DMS153 treated with DMSO at 0.1 percent for 48 hours (cell line): ENCODE results near the gene NKX1-2.

ENCODE experiments used
- DNase-seq: peaks from one replicate; lab custom pipeline; 2025; ENCODE audit not compliant: unreplicated experiment; lab: John Stamatoyannopoulos, UW

Gene NKX1-2

GRCh38 chr10:124476043-124476725 is 26.3 kb upstream of the NKX1-2 start:
- DNase-seq: no peak

- no peak for DNase-seq
Measured at GRCh38 chr10:124474514-124475070, 24.8 kb upstream of the NKX1-2 start.

DNA sequence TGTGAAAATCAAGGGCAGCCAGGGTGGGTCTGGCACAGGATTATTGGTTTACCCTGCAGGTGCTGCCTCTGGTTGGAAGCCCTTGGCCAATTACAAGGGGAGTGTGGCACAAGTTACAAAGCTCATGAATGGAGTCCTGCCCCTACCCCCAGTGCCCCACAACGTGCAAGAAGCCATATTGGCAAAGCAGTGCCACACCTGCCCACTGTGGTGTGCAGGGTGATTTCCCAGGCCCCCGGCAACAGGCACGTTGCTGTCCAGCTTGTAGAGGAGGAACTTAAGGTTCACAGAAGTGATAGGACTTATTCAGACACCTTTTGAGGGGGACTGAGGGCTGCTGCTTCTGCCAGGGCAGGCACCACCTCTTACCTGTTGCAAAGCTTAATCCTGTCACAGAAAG is 23.2 kb upstream of the NKX1-2 start:
- no peak for DNase-seq

GRCh38 chr10:124472071-124472470 is 22.2 kb upstream of the NKX1-2 start:
- no peak for DNase-seq

DNA sequence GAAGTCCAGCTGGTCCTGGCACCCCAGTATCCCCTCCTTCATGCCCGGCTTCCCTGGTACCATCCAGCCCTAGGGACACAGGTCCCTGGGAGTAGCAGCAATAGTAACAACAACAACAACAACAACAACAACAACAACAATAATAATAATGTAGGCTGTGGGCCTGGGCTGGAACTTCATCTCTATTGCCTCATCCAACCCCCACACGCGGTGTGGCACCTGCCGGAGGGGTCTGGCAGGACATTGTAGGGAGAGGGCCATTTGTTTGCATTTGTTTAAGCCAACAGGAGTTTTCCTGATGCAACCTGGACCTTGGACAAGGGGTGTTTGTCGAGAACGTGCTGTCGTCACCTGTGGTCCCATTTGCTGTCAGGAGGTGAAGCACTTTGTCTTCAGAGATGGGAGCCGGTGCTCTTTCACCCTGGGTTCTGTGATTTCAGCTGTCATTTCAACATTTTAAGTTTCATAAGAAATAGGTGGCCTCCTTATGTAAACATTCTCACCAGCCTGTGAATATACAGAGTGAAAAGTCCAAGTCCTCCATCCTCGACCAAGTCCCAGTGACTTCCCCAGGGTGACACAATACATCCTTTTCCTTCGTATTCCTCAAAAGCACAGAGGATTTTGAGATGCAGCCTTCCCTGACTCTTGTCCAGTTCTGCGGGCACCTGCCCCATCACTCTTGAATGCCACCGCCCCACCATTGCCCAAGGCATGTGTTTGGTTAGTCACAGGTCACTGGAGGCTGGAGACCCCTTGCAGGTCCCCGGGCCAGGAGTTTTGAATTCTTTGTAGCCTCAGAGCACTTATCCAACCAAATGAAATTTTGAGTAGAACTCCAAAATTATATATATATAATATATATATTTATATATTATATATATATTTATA is 21.0 kb upstream of the NKX1-2 start:
- DNase-seq: no peak

GRCh38 chr10:124469956-124470484 is 20.2 kb upstream of the NKX1-2 start:
- DNase-seq: no peak

- DNase-seq: no peak
Measured at GRCh38 chr10:124468624-124469023, 18.8 kb upstream of the NKX1-2 start.

DNA sequence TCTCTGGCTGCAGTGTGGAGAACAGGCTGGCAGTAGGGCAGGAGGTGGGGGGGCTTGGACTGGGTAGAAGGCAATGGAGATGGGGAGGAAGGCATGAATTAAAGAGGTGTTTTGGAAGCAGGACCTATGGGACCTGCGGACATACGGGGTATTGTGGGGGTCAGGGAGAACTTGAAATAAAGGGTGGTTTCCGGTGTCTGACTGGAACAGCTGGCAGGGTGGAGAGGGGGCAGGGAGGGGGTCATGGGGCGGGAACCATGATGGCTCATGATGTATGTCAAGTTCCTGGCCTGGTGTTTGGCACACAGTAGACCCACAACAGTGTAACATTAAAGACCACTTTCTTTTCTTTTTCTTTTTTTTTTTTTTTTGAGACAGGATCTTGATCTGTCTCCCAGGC is 17.3 kb upstream of the NKX1-2 start:
- no peak for DNase-seq

DNA sequence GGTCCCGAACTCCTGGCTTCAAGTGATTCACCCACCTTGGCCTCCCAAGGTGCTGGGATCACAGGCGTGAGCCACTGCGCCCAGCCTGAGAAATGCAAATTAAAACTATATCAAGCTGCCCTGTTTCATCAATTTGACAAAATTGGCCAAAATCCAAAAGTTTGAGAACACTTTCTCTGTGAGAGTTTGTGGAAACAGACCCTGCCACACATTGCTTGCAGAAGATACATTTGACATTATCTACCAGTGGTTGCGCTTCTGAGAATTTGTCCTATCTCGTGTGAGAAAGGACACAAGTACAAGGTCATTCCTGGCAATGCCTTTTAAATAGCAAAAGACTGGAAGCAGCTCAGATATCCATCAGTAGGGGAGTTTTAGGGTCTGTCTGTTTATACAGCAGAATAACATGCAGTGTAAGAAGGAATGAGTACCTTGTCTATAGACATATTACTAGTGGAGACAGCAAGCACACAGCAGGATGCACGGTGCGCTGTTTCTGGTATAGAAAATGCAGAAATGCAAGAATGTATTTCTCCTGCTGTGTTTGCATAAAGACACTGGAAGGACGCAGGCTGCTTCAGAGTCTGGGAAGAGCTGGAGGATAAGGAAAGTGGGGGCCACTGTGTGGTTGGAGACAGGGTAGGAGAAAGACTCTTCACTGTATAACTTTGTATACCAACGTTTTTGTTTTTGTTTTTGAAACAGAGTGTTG is 16.1 kb upstream of the NKX1-2 start:
- no peak for DNase-seq

DNA sequence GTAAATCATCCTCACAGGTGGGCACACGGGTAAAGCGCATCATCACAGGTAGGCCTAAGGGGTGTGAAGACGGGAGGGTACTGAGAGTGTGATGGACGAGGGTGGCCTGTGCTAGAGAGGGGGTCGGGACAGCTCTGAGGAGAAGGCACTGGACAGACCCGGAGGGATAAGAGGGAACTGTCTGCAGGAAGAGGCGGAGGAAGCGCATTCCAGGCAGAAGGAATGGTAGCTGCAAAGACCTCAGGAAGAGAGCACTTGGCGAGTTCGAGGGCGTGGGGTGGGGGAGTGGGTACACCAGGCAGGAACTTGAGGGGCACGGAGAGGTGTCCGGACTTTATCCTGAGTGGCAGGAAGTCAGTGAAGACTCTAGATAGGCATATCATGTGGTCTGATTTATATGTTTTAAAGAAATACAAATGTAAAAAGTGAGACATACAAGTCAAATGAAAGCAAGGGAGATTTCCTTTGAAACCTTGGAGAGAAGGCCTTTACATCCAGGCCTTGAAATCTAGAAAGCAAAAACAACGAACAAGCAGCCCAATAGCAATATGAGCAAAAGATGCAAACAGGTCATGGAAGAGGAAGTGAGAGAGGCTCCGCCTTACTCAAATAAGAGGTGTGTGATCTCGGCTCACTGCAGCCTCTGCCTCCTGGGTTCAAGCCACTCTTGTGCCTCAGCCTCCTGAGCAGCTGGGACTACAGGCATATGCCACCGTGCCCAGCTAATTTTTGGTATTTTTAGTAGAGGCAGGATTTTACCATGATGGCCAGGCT is 15.4 kb upstream of the NKX1-2 start:
- DNase-seq: no peak

- DNase-seq: no peak
Measured at GRCh38 chr10:124464028-124464965, 14.5 kb upstream of the NKX1-2 start.

DNA sequence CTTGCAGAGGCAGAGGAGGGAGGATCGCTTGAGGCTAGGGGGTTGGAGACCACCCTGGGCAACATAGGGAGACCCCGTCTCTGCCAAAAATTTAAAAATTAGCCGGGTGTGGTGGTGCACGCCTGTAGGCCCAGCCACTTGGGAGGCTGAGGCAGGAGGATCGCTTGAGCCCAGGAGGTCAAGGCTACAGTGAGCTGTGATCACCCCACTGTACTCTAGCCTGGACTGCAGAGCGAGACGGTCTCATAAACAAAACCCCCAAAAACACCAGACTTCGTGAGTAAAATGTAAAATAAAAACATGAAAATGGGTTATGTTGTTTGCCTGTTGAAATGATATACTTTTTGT is 12.5 kb upstream of the NKX1-2 start:
- DNase-seq: no peak

GRCh38 chr10:124461642-124462347 is 12.0 kb upstream of the NKX1-2 start, which contains the start of gene LHPP:
Gene LHPP, plus strand, starts transcription at chr10:124461823. Its CDS starts 40 bp downstream, at chr10:124461863.
- peak; percentile 53 for DNase-seq

GRCh38 chr10:124460144-124460543 is 10.3 kb upstream of the NKX1-2 start:
- DNase-seq: no peak

DNA sequence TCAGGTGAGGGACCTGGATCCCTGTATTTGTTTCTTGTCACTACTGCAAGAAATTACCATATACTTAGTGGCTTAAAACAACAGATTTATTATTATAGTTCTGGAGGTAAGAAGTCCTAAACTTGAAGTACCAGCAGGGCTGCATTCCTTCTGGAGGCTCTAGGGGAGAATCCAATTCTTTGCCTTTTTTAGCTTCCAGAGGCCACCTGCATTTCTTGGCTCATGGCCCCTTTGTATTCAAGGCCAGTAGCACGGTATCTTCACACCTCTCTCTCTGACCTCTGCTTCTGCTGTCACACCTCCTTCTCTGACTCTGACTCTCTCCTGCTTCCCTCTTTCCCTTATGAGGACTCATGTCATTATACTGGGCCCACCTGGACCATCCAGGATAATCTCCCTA is 9.6 kb upstream of the NKX1-2 start:
- no peak for DNase-seq

DNA sequence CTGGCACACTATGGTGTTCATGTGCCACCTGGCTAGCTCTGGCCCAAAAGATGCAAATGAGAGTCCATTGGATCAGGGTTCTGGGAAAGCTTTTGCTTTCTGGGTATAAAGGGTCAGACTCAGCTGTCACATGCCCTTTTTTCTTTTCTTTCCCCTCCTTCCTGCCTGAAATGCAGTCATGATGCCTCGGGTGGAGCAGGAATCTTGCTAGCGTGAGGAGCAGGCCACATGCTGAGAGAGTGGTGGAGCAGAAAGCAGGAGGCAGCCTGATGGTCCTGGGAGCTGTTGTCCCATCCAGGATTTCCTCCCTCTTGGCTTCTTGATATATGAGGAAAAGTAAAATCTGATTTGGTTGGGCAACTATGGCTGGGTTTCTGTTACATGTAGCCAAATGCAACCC is 9.1 kb upstream of the NKX1-2 start:
- DNase-seq: no peak

DNA sequence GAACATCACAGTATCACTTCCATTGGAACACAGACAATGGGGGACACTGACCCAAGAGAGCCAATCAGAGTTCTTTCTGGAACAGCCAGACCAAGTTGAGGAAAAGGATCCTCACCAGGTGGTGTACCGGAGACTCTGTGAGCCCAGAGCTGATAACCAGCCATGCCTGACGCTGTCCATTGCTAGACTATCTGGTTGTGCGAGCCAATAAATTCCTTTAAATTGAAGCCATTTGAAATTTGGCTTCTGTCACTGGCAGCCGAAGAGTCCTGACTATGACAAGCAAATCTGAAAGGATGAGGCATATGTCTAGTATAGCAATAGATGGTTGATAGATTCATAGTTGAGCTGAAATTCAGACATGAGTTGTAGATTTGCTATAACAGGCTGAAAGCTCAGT is 8.6 kb upstream of the NKX1-2 start:
- DNase-seq: no peak

GRCh38 chr10:124455441-124455840 is 5.6 kb upstream of the NKX1-2 start:
- DNase-seq: no peak
